ENCODE data around the gene SRGAP1.

SRGAP1 gene

DNA sequence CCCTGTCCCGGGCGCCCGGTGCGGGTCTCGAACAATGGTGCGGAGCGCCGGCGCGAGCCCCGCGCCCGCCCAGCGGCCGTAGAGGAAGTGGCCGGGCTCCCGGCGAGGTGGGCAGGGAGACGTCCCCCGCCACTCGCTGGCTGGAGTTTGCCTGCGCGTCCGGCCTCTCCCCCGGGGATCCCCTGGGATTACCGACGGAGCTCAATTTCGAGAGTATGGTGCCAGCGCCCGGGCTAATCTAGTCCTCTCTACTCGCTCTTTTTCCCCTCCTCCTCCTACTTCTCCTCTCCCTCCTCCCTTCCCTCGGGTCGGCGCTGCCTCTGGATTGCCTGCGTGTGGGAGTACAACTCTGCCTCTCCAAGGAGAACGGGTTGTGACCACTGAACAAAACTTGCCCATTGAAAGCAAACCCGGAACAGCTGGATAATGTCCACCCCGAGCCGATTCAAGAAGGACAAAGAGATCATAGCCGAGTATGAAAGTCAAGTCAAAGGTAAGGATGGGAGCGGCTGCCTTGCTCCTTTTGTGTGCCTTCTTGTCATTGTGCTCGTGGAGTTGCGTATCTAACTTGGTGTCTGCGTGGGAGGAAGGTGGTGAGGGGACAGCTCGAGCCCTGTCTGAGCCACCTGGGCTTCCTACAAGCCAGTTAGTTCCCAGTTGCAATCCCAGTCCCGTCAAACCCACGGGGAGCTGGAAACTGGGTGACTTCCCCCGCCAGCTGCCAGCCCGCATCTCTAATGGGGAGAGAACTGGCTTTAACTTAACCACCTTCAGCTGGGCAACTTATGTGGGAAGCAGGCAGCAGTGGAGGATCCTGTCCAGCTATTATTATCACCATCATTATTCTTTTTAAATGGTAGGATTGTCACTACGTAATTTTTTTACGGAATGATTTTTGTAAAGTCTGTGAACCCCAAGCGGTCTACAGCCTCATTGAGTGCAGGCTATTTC lies at the start of gene SRGAP1:
Gene SRGAP1, plus strand, starts transcription at position 310 of the 951 bp plus-strand sequence. Its CDS starts 117 bp downstream, at position 427.
- H3K27me3 Mint-ChIP-seq: peaks cover 26% of the 10 kb centered on the region
- H3K36me3 Mint-ChIP-seq (ENCODE audit: insufficient read depth): no peaks in the 10 kb centered on the region
- H3K9me3 Mint-ChIP-seq: no peaks in the 10 kb centered on the region
- ATAC-seq (replicated peaks; ENCODE audit: extremely low read depth, poor library complexity, severe bottlenecking) (peak; percentile 6), DNase-seq (ENCODE audit: low spot score in 2 of 2) (no peak)
- H3K4me1 Mint-ChIP-seq: peaks cover 6% of the 10 kb centered on the region
- peak within 1 kb of the TSS; percentile 21 for H3K27ac Mint-ChIP-seq (ENCODE audit: low read depth)
- H3K4me3 Mint-ChIP-seq: peak within 1 kb of the TSS; percentile 87

DNA sequence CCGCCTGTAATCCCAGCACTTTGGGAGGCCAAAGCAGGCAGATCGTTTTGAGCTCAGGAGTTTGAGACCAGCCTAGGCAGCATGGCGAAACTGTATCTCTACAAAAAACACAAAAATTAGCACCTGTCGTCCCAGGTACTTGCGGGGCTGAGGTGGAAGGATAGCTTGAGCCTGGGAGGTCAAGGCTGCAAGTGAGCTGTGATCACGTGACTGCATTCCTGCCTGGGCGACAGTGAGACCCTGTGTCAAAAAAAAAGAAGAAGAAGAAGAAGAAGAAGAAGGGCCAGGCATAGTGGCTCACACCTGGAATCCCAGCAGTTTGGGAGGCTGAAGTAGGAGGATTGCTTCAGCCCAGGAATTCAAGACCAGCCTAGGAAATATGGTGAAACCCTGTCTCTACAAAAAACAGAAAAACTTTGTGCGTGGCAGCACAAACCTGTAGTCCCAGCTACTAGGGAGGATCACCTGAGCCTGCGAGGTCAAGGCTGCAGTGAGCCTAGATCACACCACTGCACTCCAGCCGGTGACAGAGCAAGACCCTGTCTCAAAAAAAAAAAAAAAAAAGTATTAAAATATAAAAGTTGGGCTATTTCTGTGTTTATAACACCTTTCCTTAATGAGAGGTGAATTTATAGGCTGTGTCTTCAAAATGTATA lies 49.3 kb upstream of the SRGAP1 start:
- peaks cover 9% of the 10 kb centered on the region for H3K36me3 Mint-ChIP-seq (ENCODE audit: insufficient read depth)
- no peaks in the 10 kb centered on the region for H3K4me1 Mint-ChIP-seq
- H3K27me3 Mint-ChIP-seq: no peaks in the 10 kb centered on the region
- H3K9me3 Mint-ChIP-seq: no peaks in the 10 kb centered on the region
- no peak overlapping the region for H3K27ac Mint-ChIP-seq (ENCODE audit: low read depth)
- no peak for ATAC-seq (replicated peaks; ENCODE audit: extremely low read depth, poor library complexity, severe bottlenecking)
- no peak for DNase-seq (ENCODE audit: low spot score in 2 of 2)
- H3K4me3 Mint-ChIP-seq: no peak overlapping the region

DNA sequence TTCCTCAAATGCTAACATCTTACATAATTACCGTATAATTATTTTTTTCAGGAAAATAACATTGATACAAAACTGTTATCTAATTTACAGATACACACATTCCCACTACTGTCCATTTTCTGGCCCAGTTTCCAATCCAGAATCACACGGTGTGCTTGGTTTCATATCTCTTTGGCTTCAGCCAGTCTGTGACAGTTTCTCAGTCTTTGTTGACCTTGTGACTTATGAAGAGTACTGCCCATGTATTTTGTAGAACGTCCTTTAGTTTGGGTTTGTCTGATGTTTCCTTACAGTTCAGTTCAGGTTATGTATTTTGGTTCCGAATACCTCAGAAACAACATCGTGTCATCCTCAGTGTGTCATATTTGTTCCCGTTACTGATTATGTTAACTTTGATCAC lies 48.6 kb upstream of the SRGAP1 start:
- H3K27ac Mint-ChIP-seq (ENCODE audit: low read depth): no peak overlapping the region

DNA sequence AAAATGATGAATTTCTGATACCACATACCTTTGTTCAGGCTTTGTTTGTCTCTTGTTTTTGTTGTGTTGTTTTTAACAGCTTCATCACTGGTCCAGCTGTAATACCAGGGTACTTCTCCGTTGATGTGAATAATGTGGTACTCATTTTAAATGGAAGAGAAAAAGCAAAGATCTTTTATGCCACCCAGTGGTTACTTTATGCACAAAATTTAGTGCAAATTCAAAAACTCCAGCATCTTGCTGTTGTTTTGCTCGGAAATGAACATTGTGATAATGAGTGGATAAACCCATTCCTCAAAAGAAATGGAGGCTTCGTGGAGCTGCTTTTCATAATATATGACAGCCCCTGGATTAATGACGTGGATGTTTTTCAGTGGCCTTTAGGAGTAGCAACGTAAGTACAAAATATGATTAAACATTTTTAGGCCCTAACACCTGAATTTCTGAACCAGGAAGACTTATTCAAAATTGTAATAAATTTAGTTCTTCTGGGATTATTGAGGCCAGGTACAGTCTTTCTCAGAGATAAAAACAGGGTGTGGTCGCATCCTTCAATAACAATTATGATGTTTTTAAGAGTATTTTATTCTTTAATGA lies 42.4 kb upstream of the SRGAP1 start:
- H3K27me3 Mint-ChIP-seq: no peaks in the 10 kb centered on the region
- DNase-seq (ENCODE audit: low spot score in 2 of 2) (no peak), ATAC-seq (replicated peaks; ENCODE audit: extremely low read depth, poor library complexity, severe bottlenecking) (no peak)
- no peaks in the 10 kb centered on the region for H3K4me1 Mint-ChIP-seq
- H3K27ac Mint-ChIP-seq (ENCODE audit: low read depth): no peak overlapping the region
- H3K36me3 Mint-ChIP-seq (ENCODE audit: insufficient read depth): peaks cover 2% of the 10 kb centered on the region
- no peak overlapping the region for H3K4me3 Mint-ChIP-seq
- H3K9me3 Mint-ChIP-seq: no peaks in the 10 kb centered on the region

More for the DNA sequence above, 48.6 kb upstream of the SRGAP1 start:
- Mint-ChIP-seq H3K27me3 (no peaks in the 10 kb centered on the region), H3K4me3 (no peak overlapping the region), H3K4me1 (no peaks in the 10 kb centered on the region), H3K36me3 (ENCODE audit: insufficient read depth) (peaks cover 5% of the 10 kb centered on the region), H3K9me3 (no peaks in the 10 kb centered on the region)
- no peak for DNase-seq (ENCODE audit: low spot score in 2 of 2)
- ATAC-seq (replicated peaks; ENCODE audit: extremely low read depth, poor library complexity, severe bottlenecking): no peak

DNA sequence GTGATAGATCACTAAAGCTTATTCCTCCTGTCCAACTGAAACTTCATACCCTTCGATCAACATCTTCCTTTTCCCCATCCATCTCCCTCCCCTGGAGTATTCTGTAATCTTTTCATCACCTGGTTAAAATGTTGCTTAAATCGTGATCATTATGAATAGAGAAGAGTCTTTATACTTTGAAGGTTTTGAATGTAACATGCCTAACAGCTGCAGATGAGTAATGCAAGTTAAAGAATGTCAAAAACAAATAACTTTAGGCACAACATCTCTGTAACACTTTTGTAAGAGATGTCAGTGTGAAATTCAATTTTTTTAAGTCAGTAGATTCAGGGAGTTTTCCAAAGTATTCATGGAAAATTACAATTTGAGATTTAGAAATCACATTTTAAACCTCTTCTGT lies 39.8 kb upstream of the SRGAP1 start:
- Mint-ChIP-seq H3K4me1 (no peaks in the 10 kb centered on the region), H3K36me3 (ENCODE audit: insufficient read depth) (peaks cover 2% of the 10 kb centered on the region)
- DNase-seq (ENCODE audit: low spot score in 2 of 2): no peak

DNA sequence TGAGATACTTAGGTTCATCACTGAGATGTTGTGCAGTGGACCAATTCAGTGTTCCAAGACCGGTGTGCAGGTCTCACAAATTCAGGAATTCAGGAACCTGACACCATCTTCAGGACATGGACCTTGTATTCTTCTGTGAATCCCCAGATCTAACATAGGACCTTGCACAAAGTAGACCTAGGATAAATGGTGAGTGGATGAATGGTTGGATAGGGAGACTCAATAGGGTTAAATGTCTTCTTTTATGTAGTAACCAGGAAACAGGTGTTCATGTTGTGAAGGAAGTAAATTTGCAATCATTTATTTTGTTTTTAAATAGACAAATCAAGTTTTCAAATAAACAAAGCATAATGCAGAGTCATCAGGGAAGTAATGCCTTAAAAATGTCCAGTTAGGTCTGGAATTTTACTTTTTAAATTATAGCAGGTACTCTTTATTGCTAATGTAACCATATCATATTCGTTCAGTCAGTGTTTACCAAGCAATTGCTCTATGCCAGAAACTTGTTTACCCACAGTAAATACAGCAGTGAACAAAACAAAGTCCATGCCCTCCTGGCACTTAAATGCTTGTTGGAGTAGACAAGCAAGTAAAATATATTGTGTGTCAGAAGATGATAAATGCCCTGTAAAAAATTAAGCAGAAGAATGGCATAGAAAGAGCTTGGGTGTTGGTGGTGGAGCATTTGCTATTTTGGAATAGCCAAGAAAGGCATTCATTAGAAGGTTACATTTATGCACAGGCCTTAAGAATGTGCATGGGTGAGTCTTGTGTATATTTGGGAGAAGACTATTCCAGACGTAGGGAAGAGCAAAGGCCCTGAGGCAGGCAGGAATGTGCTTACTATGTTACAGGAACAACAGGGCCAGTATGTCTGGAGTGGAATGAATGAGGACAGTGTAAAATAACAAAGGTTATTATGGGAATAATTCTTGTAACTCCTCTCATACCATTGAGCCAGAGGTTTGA lies 38.5 kb upstream of the SRGAP1 start:
- Mint-ChIP-seq H3K27me3 (no peaks in the 10 kb centered on the region), H3K27ac (ENCODE audit: low read depth) (no peak overlapping the region), H3K4me1 (no peaks in the 10 kb centered on the region), H3K36me3 (ENCODE audit: insufficient read depth) (peaks cover 2% of the 10 kb centered on the region), H3K4me3 (no peak overlapping the region), H3K9me3 (no peaks in the 10 kb centered on the region)
- no peak for DNase-seq (ENCODE audit: low spot score in 2 of 2)
- no peak for ATAC-seq (replicated peaks; ENCODE audit: extremely low read depth, poor library complexity, severe bottlenecking)

More for the DNA sequence above, 39.8 kb upstream of the SRGAP1 start:
- H3K27me3 Mint-ChIP-seq: no peaks in the 10 kb centered on the region
- H3K27ac Mint-ChIP-seq (ENCODE audit: low read depth): no peak overlapping the region
- no peak for ATAC-seq (replicated peaks; ENCODE audit: extremely low read depth, poor library complexity, severe bottlenecking)
- H3K9me3 Mint-ChIP-seq: no peaks in the 10 kb centered on the region
- no peak overlapping the region for H3K4me3 Mint-ChIP-seq

DNA sequence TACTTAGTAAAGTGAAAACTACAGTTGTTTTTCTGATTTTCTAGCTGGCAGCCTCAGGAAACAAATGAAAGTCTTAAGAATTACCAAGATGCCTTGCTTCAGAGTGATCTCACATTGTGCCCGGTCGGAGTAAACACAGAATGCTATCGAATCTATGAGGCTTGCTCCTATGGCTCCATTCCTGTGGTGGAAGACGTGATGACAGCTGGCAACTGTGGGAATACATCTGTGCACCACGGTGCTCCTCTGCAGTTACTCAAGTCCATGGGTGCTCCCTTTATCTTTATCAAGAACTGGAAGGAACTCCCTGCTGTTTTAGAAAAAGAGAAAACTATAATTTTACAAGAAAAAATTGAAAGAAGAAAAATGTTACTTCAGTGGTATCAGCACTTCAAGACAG lies 35.9 kb upstream of the SRGAP1 start:
- Mint-ChIP-seq H3K4me1 (no peaks in the 10 kb centered on the region), H3K27me3 (no peaks in the 10 kb centered on the region), H3K9me3 (no peaks in the 10 kb centered on the region), H3K27ac (ENCODE audit: low read depth) (no peak overlapping the region), H3K36me3 (ENCODE audit: insufficient read depth) (peaks cover 2% of the 10 kb centered on the region), H3K4me3 (no peak overlapping the region)
- ATAC-seq (replicated peaks; ENCODE audit: extremely low read depth, poor library complexity, severe bottlenecking) (no peak), DNase-seq (ENCODE audit: low spot score in 2 of 2) (no peak)

DNA sequence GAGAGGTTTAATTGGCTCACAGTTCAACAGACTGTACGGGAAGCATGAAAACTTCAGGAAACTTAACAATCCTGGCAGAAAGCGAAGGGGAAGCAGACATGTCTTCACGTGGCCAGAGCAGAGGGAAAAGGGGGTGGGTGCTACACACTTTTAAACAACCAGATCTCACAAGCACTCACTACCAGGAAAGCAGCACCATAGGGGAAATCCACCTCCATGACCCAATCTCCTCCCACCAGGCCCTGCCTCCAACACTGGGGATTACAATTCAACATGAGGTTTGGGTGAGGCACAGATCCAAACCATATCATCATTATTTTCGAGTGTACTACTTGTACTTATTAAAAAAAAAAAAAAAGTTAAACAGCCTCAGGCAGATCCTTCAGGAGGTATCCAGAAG lies 34.9 kb upstream of the SRGAP1 start:
- H3K4me1 Mint-ChIP-seq: peaks cover under 1% of the 10 kb centered on the region
- H3K36me3 Mint-ChIP-seq (ENCODE audit: insufficient read depth): peaks cover 2% of the 10 kb centered on the region
- H3K4me3 Mint-ChIP-seq: no peak overlapping the region
- H3K27ac Mint-ChIP-seq (ENCODE audit: low read depth): no peak overlapping the region
- no peaks in the 10 kb centered on the region for H3K27me3 Mint-ChIP-seq
- H3K9me3 Mint-ChIP-seq: no peaks in the 10 kb centered on the region
- DNase-seq (ENCODE audit: low spot score in 2 of 2) (no peak), ATAC-seq (replicated peaks; ENCODE audit: extremely low read depth, poor library complexity, severe bottlenecking) (no peak)

DNA sequence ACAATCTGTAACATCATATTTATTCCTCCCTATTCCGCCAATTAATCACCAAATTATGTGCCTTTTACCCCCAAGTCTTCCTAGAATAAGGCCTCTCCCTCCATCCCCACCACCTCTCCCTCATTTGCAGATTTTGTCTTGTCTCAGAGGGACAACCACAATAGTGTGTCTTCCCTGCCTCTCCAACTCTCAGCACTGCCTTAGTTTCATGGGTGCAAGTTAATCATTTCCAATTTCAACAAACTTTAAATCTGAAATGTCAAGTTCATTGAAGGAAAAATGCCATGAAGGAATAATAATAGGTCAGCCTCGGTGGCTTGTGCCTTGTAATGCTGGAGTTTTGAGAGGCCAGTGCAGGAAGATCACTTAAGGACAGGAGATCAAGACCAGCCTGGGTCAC lies 33.2 kb upstream of the SRGAP1 start:
- DNase-seq (ENCODE audit: low spot score in 2 of 2): no peak
- Mint-ChIP-seq H3K36me3 (ENCODE audit: insufficient read depth) (peaks cover 4% of the 10 kb centered on the region), H3K4me1 (peaks cover 13% of the 10 kb centered on the region), H3K27ac (ENCODE audit: low read depth) (no peak overlapping the region), H3K9me3 (no peaks in the 10 kb centered on the region), H3K27me3 (no peaks in the 10 kb centered on the region), H3K4me3 (no peak overlapping the region)
- ATAC-seq (replicated peaks; ENCODE audit: extremely low read depth, poor library complexity, severe bottlenecking): no peak

DNA sequence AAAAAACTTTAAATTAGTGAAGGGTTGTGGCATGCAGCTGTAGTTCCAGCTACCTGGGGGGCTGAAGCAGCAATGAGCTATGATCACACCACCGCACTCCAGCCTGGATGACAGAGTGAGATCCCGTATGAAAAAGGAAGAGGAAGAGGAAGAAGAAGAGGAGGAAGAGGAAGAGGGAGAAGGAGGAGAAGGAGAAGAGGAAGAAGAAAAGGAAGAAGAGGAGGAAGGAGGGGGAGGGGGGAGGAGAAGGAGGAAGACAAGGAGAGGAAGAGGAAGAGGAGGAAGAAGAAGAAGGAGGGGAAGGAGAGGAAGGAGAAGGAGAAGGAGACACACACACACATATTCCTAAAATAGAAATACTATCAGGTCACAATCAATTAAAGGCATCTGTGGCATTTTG lies 32.7 kb upstream of the SRGAP1 start:
- Mint-ChIP-seq H3K27me3 (no peaks in the 10 kb centered on the region), H3K9me3 (no peaks in the 10 kb centered on the region), H3K27ac (ENCODE audit: low read depth) (no peak overlapping the region), H3K4me3 (no peak overlapping the region), H3K36me3 (ENCODE audit: insufficient read depth) (peaks cover 4% of the 10 kb centered on the region), H3K4me1 (peaks cover 13% of the 10 kb centered on the region)
- ATAC-seq (replicated peaks; ENCODE audit: extremely low read depth, poor library complexity, severe bottlenecking): no peak
- no peak for DNase-seq (ENCODE audit: low spot score in 2 of 2)

DNA sequence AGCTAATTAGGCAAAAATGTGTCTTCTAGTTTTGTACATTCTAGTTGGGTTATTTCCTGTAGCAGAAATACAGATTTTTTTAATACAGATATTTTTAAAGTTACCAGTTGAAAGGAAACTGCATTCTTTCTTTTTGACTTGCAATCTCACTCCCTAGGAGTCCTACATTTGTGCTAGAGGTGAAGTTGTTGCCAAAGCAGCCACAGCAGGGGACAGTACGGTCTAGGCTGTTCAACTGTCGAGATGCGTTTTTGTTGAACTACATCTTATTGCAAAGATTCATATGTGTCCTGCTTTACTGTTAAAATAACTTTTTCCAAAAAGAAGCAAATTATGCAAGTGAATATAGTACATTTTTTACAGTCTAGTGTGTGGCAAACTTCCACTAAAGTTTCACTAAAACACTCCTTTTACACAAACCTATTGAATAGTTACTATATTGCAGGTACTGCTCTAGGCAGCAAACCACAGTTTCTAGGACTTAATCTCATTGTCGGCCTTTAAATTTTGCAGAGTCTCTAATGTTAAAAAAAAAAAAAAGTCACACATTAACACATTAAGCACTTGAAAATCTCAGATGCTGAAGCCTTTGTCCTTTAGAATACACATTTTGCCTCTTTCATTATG lies 30.2 kb upstream of the SRGAP1 start:
- no peak for ATAC-seq (replicated peaks; ENCODE audit: extremely low read depth, poor library complexity, severe bottlenecking)
- Mint-ChIP-seq H3K36me3 (ENCODE audit: insufficient read depth) (peaks cover 4% of the 10 kb centered on the region), H3K27ac (ENCODE audit: low read depth) (peak overlapping the region; percentile 82), H3K4me3 (peak overlapping the region; percentile 29), H3K9me3 (no peaks in the 10 kb centered on the region), H3K27me3 (no peaks in the 10 kb centered on the region), H3K4me1 (peaks cover 13% of the 10 kb centered on the region)
- DNase-seq (ENCODE audit: low spot score in 2 of 2): no peak

Measured in central memory CD8-positive, alpha-beta T cell (primary cell).